HCT116 (cell line): ENCODE measurements around the gene TCF23. TPM values are rescaled to one million over a fixed set of nuclear protein-coding genes. Genes with fewer than 3 reads are reported as not detected.

ENCODE experiments used
- ATAC-seq: fragments of 200-7000 bp; cut with Tn5 transposase; 2 replicates; pipeline ENCODE4 v1.9.1; 2020; ENCODE audit warnings: mild to moderate bottlenecking, moderate library complexity
- BruUV-seq: library from RNA; stranded (reverse); fragments of 400-500 nt; replicated peaks from 2 replicates; lab custom pipeline; 2021; lab: Mats Ljungman, UMichigan
- CTCF ChIA-PET: fragments of 300-600 bp; sonication (Branson Sonifier 250); formaldehyde crosslinking; loops from one replicate; lab custom pipeline; 2021; ENCODE audit warnings: antibody characterized with exemption; lab: Charles Lee
- POLR2A ChIA-PET: fragments of 300-600, 350-600 bp; sonication (Branson Sonifier 250); formaldehyde crosslinking; loops from one replicate; lab custom pipeline; 2021; ENCODE audit warnings: antibody characterized with exemption; lab: Charles Lee
- RAD21 ChIA-PET, 2 experiments: fragments of 300-600 bp; sonication (Branson Sonifier 250); formaldehyde crosslinking; loops; one replicate each; lab custom pipeline; 2023; ENCODE audit warnings: low total read pairs in 2 of 2; ENCODE audit not compliant: uncharacterized antibody in 2 of 2, unreplicated experiment in 2 of 2, low non-redundant PET in 1 of 2; lab: Charles Lee
- DNase-seq: peaks from one replicate; pipeline ENCODE4 v3.0.0-alpha.2; 2010; ENCODE audit warnings: low read depth, low spot score
- H2AFZ ChIP-seq: fragments of 200-600 bp; shearing (Covaris generic), sonication (generic); 2 replicates; pipeline ENCODE4 v1.6.1; 2017; ENCODE audit warnings: low read depth, mixed run types, mixed read lengths, antibody characterized with exemption, low read length; ENCODE audit not compliant: poor library complexity, severe bottlenecking
- H3K27ac ChIP-seq: 2 replicates; pipeline ENCODE4 v1.5.1; 2012; ENCODE audit warnings: low read depth, low read length
- H3K27me3 ChIP-seq: fragments of 200-600 bp; sonication (generic); 2 replicates; pipeline ENCODE4 v1.6.1; 2016; ENCODE audit warnings: mixed run types, low read length, mixed read lengths; ENCODE audit not compliant: insufficient read depth
- H3K36me3 ChIP-seq, 2 experiments: fragments of 200-500 bp in 1 of 2; fragments of 200-600 bp in 1 of 2; sonication (Bioruptor generic) in 1 of 2; sonication (generic) in 1 of 2; 2 replicates each; pipeline versions ENCODE4 v1.5.1 to v1.6.1; 2014 to 2016; ENCODE audit warnings: low read length in 2 of 2, inconsistent platforms in 1 of 2, mixed read lengths in 1 of 2, mixed run types in 1 of 2; ENCODE audit not compliant: insufficient read depth in 2 of 2, control insufficient read depth in 1 of 2
- H3K4me1 ChIP-seq, 2 experiments: fragments of 200-600 bp in 1 of 2; sonication (generic) in 1 of 2; 2 replicates each; pipeline versions ENCODE4 v1.5.1 to v1.6.1; 2012 to 2017; ENCODE audit warnings: low read length in 2 of 2, inconsistent platforms in 1 of 2, mild to moderate bottlenecking in 1 of 2, mixed read lengths in 1 of 2, mixed run types in 1 of 2, moderate library complexity in 1 of 2; ENCODE audit not compliant: insufficient read depth in 2 of 2, control insufficient read depth in 1 of 2
- H3K4me2 ChIP-seq: fragments of 200-600 bp; sonication (generic); 2 replicates; pipeline ENCODE4 v1.6.1; 2017; ENCODE audit warnings: mixed run types, low read length, mixed read lengths
- H3K4me3 ChIP-seq, 2 experiments: fragments of 200-600 bp in 1 of 2; sonication (generic) in 1 of 2; replicated peaks in 1 of 2; 2 replicates each; pipeline ENCODE4 v1.5.1; 2011 to 2016; ENCODE audit warnings: low read length in 2 of 2, control low read depth in 1 of 2, low read depth in 1 of 2, mild to moderate bottlenecking in 1 of 2, mixed read lengths in 1 of 2, mixed run types in 1 of 2
- H3K79me2 ChIP-seq: fragments of 200-600 bp; sonication (generic); 2 replicates; pipeline ENCODE4 v1.6.1; 2017; ENCODE audit warnings: mild to moderate bottlenecking, mixed run types, low read length, moderate library complexity, mixed read lengths; ENCODE audit not compliant: insufficient read depth
- H3K9ac ChIP-seq: fragments of 200-600 bp; sonication (generic); 2 replicates; pipeline ENCODE4 v1.6.1; 2016; ENCODE audit warnings: low read length, mixed read lengths
- H3K9me2 ChIP-seq: fragments of 200-600 bp; sonication (generic), shearing (Covaris generic); 2 replicates; pipeline ENCODE4 v1.6.1; 2017; ENCODE audit warnings: mixed run types, mild to moderate bottlenecking, moderate library complexity; ENCODE audit not compliant: insufficient read depth
- H3K9me3 ChIP-seq, 2 experiments: fragments of 200-500 bp in 1 of 2; fragments of 200-600 bp in 1 of 2; sonication (Bioruptor generic) in 1 of 2; sonication (generic) in 1 of 2; 2 replicates each; pipeline ENCODE4 v1.6.1; 2014 to 2017; ENCODE audit warnings: low read length in 2 of 2, mixed read lengths in 2 of 2, inconsistent platforms in 1 of 2, low read depth in 1 of 2, mild to moderate bottlenecking in 1 of 2, mixed run types in 1 of 2, moderate library complexity in 1 of 2; ENCODE audit not compliant: control insufficient read depth in 1 of 2, insufficient read depth in 1 of 2
- H4K20me1 ChIP-seq: fragments of 200-600 bp; sonication (generic), shearing (Covaris generic); 2 replicates; pipeline ENCODE4 v1.6.1; 2017; ENCODE audit warnings: mixed run types, mild to moderate bottlenecking, moderate library complexity; ENCODE audit not compliant: insufficient read depth
- EGR1 ChIP-seq: IDR thresholded peaks from 2 replicates; pipeline ENCODE4 v1.6.1; 2012; ENCODE audit warnings: low read depth
- ELF1 ChIP-seq: IDR thresholded peaks from 2 replicates; pipeline ENCODE4 v1.6.1; 2012; ENCODE audit warnings: low read depth, borderline replicate concordance
- EZH2 ChIP-seq: fragments of 200-600 bp; sonication (generic); IDR thresholded peaks from 2 replicates; pipeline ENCODE4 v1.6.1; 2017; ENCODE audit warnings: antibody characterized with exemption, mixed run types
- FOSL1 ChIP-seq: IDR thresholded peaks from 2 replicates; pipeline ENCODE4 v1.6.1; 2012; ENCODE audit warnings: low read depth
- MAX ChIP-seq: IDR thresholded peaks from 2 replicates; pipeline ENCODE4 v1.6.1; 2012
- POLR2A ChIP-seq: IDR thresholded peaks from 2 replicates; pipeline ENCODE4 v1.7.0; 2011; ENCODE audit warnings: borderline replicate concordance; ENCODE audit not compliant: insufficient read depth, insufficient read length; ENCODE audit errors: extremely low read depth
- POLR2AphosphoS5 ChIP-seq: IDR thresholded peaks from 2 replicates; pipeline ENCODE4 v1.6.1; 2011; ENCODE audit warnings: mild to moderate bottlenecking, low read depth, low read length, moderate library complexity
- SIN3A ChIP-seq: IDR thresholded peaks from 2 replicates; pipeline ENCODE4 v1.6.1; 2012; ENCODE audit warnings: low read depth
- TCF7L2 ChIP-seq: IDR thresholded peaks from 2 replicates; pipeline ENCODE4 v1.7.0; 2011; ENCODE audit warnings: borderline replicate concordance, inconsistent platforms; ENCODE audit not compliant: insufficient read depth, insufficient read length; ENCODE audit errors: extremely low read depth
- YY1 ChIP-seq: IDR thresholded peaks from 2 replicates; pipeline ENCODE4 v1.6.1; 2011; ENCODE audit warnings: low read length, low read depth, moderate library complexity, mild to moderate bottlenecking; ENCODE audit not compliant: insufficient replicate concordance; ENCODE audit errors: extremely low read depth
- ZFX ChIP-seq: fragments of 450-650 bp; IDR thresholded peaks from 2 replicates; pipeline ENCODE4 v1.6.1; 2017
- intact Hi-C: fragments of 100-400 bp; cut with micrococcal nuclease; formaldehyde crosslinking; loops from 2 replicates; pipeline ENCODE4 v1.10.0; 2022
- total RNA-seq: library from RNA; stranded (reverse); gene quantifications from one replicate; pipeline ENCODE4 v1.2.1, GENCODE V29; 2021; ENCODE audit not compliant: unreplicated experiment

Gene TCF23
- total RNA-seq, 1 experiment from 2014 or later: not detected

GRCh38 chr2:27170581-27171337, 22.0 kb downstream of the TCF23 start (continued):
- no peak for TF ChIP-seq EGR1
- TF ChIP-seq ELF1: no peak
- TF ChIP-seq YY1: no peak

- TF ChIP-seq ZFX (no peak), MAX (no peak), EZH2 (no peak), EGR1 (no peak), TCF7L2 (no peak), POLR2AphosphoS5 (no peak), FOSL1 (no peak), SIN3A (no peak), POLR2A (no peak)
- Histone ChIP-seq H4K20me1 (no peaks in the 10 kb centered on the region), H3K27ac (no peak overlapping the region), H3K9me2 (no peaks in the 10 kb centered on the region), H3K36me3 (no peaks in the 10 kb centered on the region), H3K4me3 (no peak overlapping the region), H3K9ac (no peak overlapping the region), H2AFZ (no peak overlapping the region), H3K79me2 (no peaks in the 10 kb centered on the region), H3K27me3 (peaks cover 9% of the 10 kb centered on the region; the same call in 1 of the 2 replicates), H3K4me1 (peaks cover 0 to 4% of the 10 kb centered on the region in 2 experiments; a peak in 1 of 4 replicates), H3K4me2 (no peak overlapping the region), H3K9me3 (no peaks in the 10 kb centered on the region)
- no peak for ATAC-seq
- CTCF ChIA-PET: interaction anchor here (0.8 to 2.2 kb wide), 2 partner anchors 19 to 39 kb away, joined by 3 to 10 read pairs; no protein-coding TSS in a partner anchor
- RAD21 ChIA-PET: interaction anchor here in 1 of 2 experiments (0.7 kb wide), 1 partner anchor 21 kb away, joined by 4 read pairs; no protein-coding TSS in a partner anchor
- BruUV-seq: no TSS peak
- DNase-seq: no peak
- intact Hi-C loops: no loop called here
- POLR2A ChIA-PET: no interaction called here
Measured at GRCh38 chr2:27171351-27171848, 22.6 kb downstream of the TCF23 start.
